Endodermal cell (in vitro differentiated cells): ENCODE data around the gene ARAP3. TPM values are rescaled to one million over a fixed set of nuclear protein-coding genes. Genes with fewer than 3 reads are reported as not detected.
A peak's percentile ranks its signal among the peaks of the same experiment; 100 is the strongest.

Experiments used
- DNase-seq: peaks from one replicate; pipeline ENCODE4 v3.0.0-alpha.2; 2017
- H3K27ac ChIP-seq: 2 replicates; pipeline ENCODE4 v1.5.1; 2013; ENCODE audit warnings: mild to moderate bottlenecking, low read depth, low read length, moderate library complexity
- H3K27me3 ChIP-seq: 2 replicates; pipeline ENCODE4 v1.6.1; 2013; ENCODE audit warnings: mild to moderate bottlenecking, low read length, moderate library complexity; ENCODE audit not compliant: insufficient read depth, control insufficient read depth, poor library complexity, severe bottlenecking
- H3K36me3 ChIP-seq: 2 replicates; pipeline ENCODE4 v1.7.0; 2013; ENCODE audit warnings: mild to moderate bottlenecking, low read length, moderate library complexity; ENCODE audit not compliant: control insufficient read depth, insufficient read depth
- H3K4me1 ChIP-seq: one replicate; pipeline ENCODE4 v1.7.0; 2013; ENCODE audit warnings: low read length; ENCODE audit not compliant: control insufficient read depth, insufficient read depth
- H3K4me3 ChIP-seq: 2 replicates; pipeline ENCODE4 v1.5.1; 2013; ENCODE audit warnings: mild to moderate bottlenecking, low read length, moderate library complexity
- H3K9ac ChIP-seq: 2 replicates; pipeline ENCODE4 v1.6.1; 2013; ENCODE audit warnings: mild to moderate bottlenecking, low read length, moderate library complexity; ENCODE audit not compliant: poor library complexity, severe bottlenecking; ENCODE audit errors: extremely low read depth
- H3K9me3 ChIP-seq: 2 replicates; pipeline ENCODE4 v1.6.1; 2013; ENCODE audit warnings: mild to moderate bottlenecking, low read length, moderate library complexity; ENCODE audit not compliant: control insufficient read depth
- H3K27ac Mint-ChIP-seq: 2 replicates; pipeline ENCODE4 v1.8.0; 2020; ENCODE audit warnings: mixed read lengths
- H3K27me3 Mint-ChIP-seq: 2 replicates; pipeline ENCODE4 v1.8.0; 2021; ENCODE audit warnings: mild to moderate bottlenecking, mixed read lengths; ENCODE audit not compliant: insufficient read depth
- H3K36me3 Mint-ChIP-seq: 2 replicates; pipeline ENCODE4 v1.8.0; 2020; ENCODE audit warnings: low read depth, mixed read lengths
- H3K4me1 Mint-ChIP-seq: 2 replicates; pipeline ENCODE4 v1.8.0; 2020; ENCODE audit warnings: mixed read lengths
- H3K4me3 Mint-ChIP-seq: 2 replicates; pipeline ENCODE4 v1.8.0; 2020; ENCODE audit warnings: mild to moderate bottlenecking, moderate library complexity, mixed read lengths
- H3K9me3 Mint-ChIP-seq: 2 replicates; pipeline ENCODE4 v1.8.0; 2020; ENCODE audit warnings: mild to moderate bottlenecking, mixed read lengths
- WGBS, 2 experiments: methylation state at CpG; one replicate each; pipeline versions ENCODE4 v1.1.5 to v1.1.7; 2013; ENCODE audit warnings: missing lambda C conversion rate in 2 of 2, mixed read lengths in 1 of 2; ENCODE audit not compliant: insufficient coverage in 1 of 2, insufficient read length in 1 of 2; 5-methylcytosine and 5-hydroxymethylcytosine counted together
- total RNA-seq, 2 donors: library from RNA; stranded (reverse); fragmentation: NEBNext Ultra II Directional in 1 of 2; extraction: Animal tissue kit (Norgen Biotek cat#: 25700) in 1 of 2; gene quantifications; 2 replicates in 1 of 2; 3 replicates in 1 of 2; pipeline ENCODE4 v1.2.1, GENCODE V29; 2021
- TF ChIP-seq, protein P1 (sequence below): fragments of 200-600 bp; sonication (generic); conservative IDR thresholded peaks from 2 replicates; pipeline ENCODE4 v1.5.0; 2021; ENCODE audit warnings: antibody characterized with exemption, mild to moderate bottlenecking

The ARAP3 gene
- total RNA-seq, 2 donors from 2014 or later, result 32.5 to 41.3 TPM

DNA sequence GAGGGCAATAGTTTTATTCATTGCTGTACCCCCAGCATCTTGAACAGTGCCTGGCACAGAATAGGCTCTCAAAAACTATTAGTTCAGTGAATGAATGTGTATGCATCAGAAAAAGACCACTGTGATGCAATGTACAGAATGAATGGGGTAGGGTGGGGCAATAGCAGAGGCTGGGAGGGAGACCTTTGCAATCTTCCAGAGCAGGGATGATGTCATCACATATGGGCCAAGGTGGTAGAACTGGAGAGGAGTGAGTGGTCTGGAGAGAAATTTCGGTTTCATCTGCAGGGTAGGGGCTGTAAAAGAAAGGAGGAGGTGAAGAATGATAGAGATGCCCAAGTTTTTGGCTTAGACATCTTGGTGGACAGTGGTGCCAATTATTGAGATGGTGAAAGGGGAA, 23.4 kb upstream of the ARAP3 start:
- peaks cover 59% of the 10 kb centered on the region for H3K27me3 ChIP-seq

DNA sequence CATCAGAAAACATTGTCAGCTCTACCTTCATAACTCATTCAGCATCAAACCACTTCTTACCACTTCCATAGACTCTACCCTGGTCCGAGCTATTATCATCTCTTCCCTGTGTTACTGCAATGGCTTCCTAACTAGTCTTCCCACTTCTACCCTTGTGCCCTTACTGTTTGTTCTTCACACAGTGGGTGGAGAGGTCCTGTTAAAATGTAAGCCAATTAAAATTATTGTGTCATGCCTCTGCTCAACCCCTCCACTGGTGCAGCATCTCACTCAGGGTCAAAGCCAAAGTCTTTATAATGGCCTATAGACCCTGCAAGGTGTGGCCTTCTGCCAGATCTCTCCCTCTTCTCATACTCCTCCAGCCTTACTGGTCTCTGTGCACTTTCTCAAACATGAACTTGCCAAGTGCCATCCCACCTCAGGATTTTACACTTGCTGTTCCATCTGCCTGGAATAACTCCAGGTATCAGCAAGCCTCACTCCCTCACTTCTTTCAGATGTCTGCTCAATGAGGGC, 22.8 kb upstream of the ARAP3 start:
- H3K9me3 ChIP-seq, result no peaks in the 10 kb centered on the region
- no peak overlapping the region for H3K4me3 ChIP-seq
- peaks cover 4% of the 10 kb centered on the region for H3K4me1 Mint-ChIP-seq
- no peaks in the 10 kb centered on the region for H3K9me3 Mint-ChIP-seq
- H3K27ac Mint-ChIP-seq, result no peak overlapping the region
- no peak overlapping the region for H3K27ac ChIP-seq
- H3K36me3 ChIP-seq, result no peaks in the 10 kb centered on the region
- no peaks in the 10 kb centered on the region for H3K4me1 ChIP-seq
- WGBS, 2 experiments, result 90 to 100% methylated on average over 1 of the region's 1 CpG
- H3K36me3 Mint-ChIP-seq, result no peaks in the 10 kb centered on the region
- no peak overlapping the region for H3K9ac ChIP-seq
- H3K4me3 Mint-ChIP-seq, result no peak overlapping the region
- peaks cover 66% of the 10 kb centered on the region for H3K27me3 ChIP-seq
- TF ChIP-seq, protein P1, sequence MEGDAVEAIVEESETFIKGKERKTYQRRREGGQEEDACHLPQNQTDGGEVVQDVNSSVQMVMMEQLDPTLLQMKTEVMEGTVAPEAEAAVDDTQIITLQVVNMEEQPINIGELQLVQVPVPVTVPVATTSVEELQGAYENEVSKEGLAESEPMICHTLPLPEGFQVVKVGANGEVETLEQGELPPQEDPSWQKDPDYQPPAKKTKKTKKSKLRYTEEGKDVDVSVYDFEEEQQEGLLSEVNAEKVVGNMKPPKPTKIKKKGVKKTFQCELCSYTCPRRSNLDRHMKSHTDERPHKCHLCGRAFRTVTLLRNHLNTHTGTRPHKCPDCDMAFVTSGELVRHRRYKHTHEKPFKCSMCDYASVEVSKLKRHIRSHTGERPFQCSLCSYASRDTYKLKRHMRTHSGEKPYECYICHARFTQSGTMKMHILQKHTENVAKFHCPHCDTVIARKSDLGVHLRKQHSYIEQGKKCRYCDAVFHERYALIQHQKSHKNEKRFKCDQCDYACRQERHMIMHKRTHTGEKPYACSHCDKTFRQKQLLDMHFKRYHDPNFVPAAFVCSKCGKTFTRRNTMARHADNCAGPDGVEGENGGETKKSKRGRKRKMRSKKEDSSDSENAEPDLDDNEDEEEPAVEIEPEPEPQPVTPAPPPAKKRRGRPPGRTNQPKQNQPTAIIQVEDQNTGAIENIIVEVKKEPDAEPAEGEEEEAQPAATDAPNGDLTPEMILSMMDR, result no peak
- H3K27me3 Mint-ChIP-seq, result no peaks in the 10 kb centered on the region
- no peak for DNase-seq

More for the DNA sequence above, 23.4 kb upstream of the ARAP3 start:
- peaks cover 4% of the 10 kb centered on the region for H3K4me1 Mint-ChIP-seq
- 80 to 86% methylated on average over 1 of the region's 1 CpG for WGBS, 2 experiments
- DNase-seq, result no peak
- Histone ChIP-seq H3K36me3 (no peaks in the 10 kb centered on the region), H3K4me3 (no peak overlapping the region), H3K27ac (no peak overlapping the region), H3K4me1 (no peaks in the 10 kb centered on the region), H3K9ac (no peak overlapping the region), H3K9me3 (no peaks in the 10 kb centered on the region)
- no peak overlapping the region for H3K27ac Mint-ChIP-seq
- H3K27me3 Mint-ChIP-seq, result no peaks in the 10 kb centered on the region
- H3K9me3 Mint-ChIP-seq, result no peaks in the 10 kb centered on the region
- H3K36me3 Mint-ChIP-seq, result no peaks in the 10 kb centered on the region
- no peak overlapping the region for H3K4me3 Mint-ChIP-seq
- TF ChIP-seq, protein P1, result no peak

- Histone ChIP-seq H3K4me1 (no peaks in the 10 kb centered on the region), H3K36me3 (no peaks in the 10 kb centered on the region), H3K9me3 (no peaks in the 10 kb centered on the region), H3K9ac (no peak overlapping the region), H3K27ac (no peak overlapping the region), H3K4me3 (peak overlapping the region; percentile 79), H3K27me3 (peaks cover 83% of the 10 kb centered on the region)
- TF ChIP-seq, protein P1, result no peak
- H3K27me3 Mint-ChIP-seq, result no peaks in the 10 kb centered on the region
- no peaks in the 10 kb centered on the region for H3K9me3 Mint-ChIP-seq
- WGBS, 2 experiments, result 24 to 29% methylated on average over 9 to 16 of the region's 16 CpGs
- peaks cover 4% of the 10 kb centered on the region for H3K4me1 Mint-ChIP-seq
- DNase-seq, result no peak
- no peaks in the 10 kb centered on the region for H3K36me3 Mint-ChIP-seq
- H3K27ac Mint-ChIP-seq, result no peak overlapping the region
- peak overlapping the region; percentile 58 for H3K4me3 Mint-ChIP-seq
Observed at GRCh38 chr5:141703133-141703561, 21.1 kb upstream of the ARAP3 start.
